Naive B cell (primary cell): ENCODE results near the gene ISLR2. TPM values are rescaled to one million over a fixed set of nuclear protein-coding genes. Genes with fewer than 3 reads are reported as not detected.

Experiments
- ATAC-seq, 2 donors: fragments of 150-1000 bp; cut with Tn5 transposase; 2 replicates each; pipeline ENCODE4 v1.10.0; 2021; ENCODE audit warnings: low read depth in 2 of 2, mild to moderate bottlenecking in 2 of 2, moderate library complexity in 2 of 2
- DNase-seq: peaks from one replicate; pipeline ENCODE4 v3.0.0; 2022
- H3K27ac Mint-ChIP-seq, 6 donors: one replicate each; pipeline ENCODE4 v1.8.0; 2020 to 2022; ENCODE audit warnings: mild to moderate bottlenecking in 6 of 6, mixed read lengths in 6 of 6, moderate library complexity in 5 of 6, inconsistent platforms in 2 of 6
- H3K27me3 Mint-ChIP-seq, 3 donors: one replicate each; pipeline ENCODE4 v1.8.0; 2021 to 2022; ENCODE audit warnings: mixed read lengths in 3 of 3, mild to moderate bottlenecking in 1 of 3
- H3K36me3 Mint-ChIP-seq, 2 donors: one replicate each; pipeline ENCODE4 v1.8.0; 2020 to 2022; ENCODE audit warnings: mixed read lengths in 2 of 2, inconsistent platforms in 1 of 2, mild to moderate bottlenecking in 1 of 2
- H3K4me1 Mint-ChIP-seq, 3 donors: one replicate each; pipeline ENCODE4 v1.8.0; 2020 to 2022; ENCODE audit warnings: mixed read lengths in 3 of 3, inconsistent platforms in 1 of 3, mild to moderate bottlenecking in 1 of 3, moderate library complexity in 1 of 3
- H3K4me3 Mint-ChIP-seq, 8 donors: one replicate each; pipeline ENCODE4 v1.8.0; 2020 to 2022; ENCODE audit warnings: mild to moderate bottlenecking in 8 of 8, mixed read lengths in 8 of 8, moderate library complexity in 8 of 8, inconsistent platforms in 2 of 8
- H3K9me3 Mint-ChIP-seq, 7 donors: one replicate each; pipeline ENCODE4 v1.8.0; 2020 to 2022; ENCODE audit warnings: mixed read lengths in 7 of 7, mild to moderate bottlenecking in 5 of 7, inconsistent platforms in 2 of 7, moderate library complexity in 1 of 7
- polyA plus RNA-seq, 6 donors: library from polyadenylated mRNA; unstranded; fragments of 300-500 nt; fragmentation: Illumina TruSeq; gene quantifications; one replicate each; pipeline ENCODE4 v1.2.3, GENCODE V29; 2021; ENCODE audit warnings: low read depth in 6 of 6

The ISLR2 gene
- polyA plus RNA-seq, 6 donors from 2014 or later, result not detected

GRCh38 chr15:74170071-74170844 lies 39.9 kb downstream of the ISLR2 start:
- no peak overlapping the region for H3K27ac Mint-ChIP-seq
- no peaks in the 10 kb centered on the region for H3K36me3 Mint-ChIP-seq
- ATAC-seq (no peak), DNase-seq (no peak)
- H3K27me3 Mint-ChIP-seq, result peaks cover 5 to 27% (median 24%) of the 10 kb centered on the region in 3 donors
- no peaks in the 10 kb centered on the region for H3K4me1 Mint-ChIP-seq
- H3K9me3 Mint-ChIP-seq, result peaks cover 0 to under 1% (median 0%) of the 10 kb centered on the region in 7 donors
- no peak overlapping the region for H3K4me3 Mint-ChIP-seq

- Mint-ChIP-seq H3K4me3 (no peak overlapping the region), H3K27ac (no peak overlapping the region), H3K27me3 (peaks cover 0 to 27% (median 23%) of the 10 kb centered on the region in 3 donors), H3K36me3 (no peaks in the 10 kb centered on the region), H3K4me1 (no peaks in the 10 kb centered on the region), H3K9me3 (no peaks in the 10 kb centered on the region)
- DNase-seq, result no peak
- ATAC-seq, result no peak
These were observed 40.6 kb downstream of the ISLR2 start for GRCh38 chr15:74170875-74171578.

GRCh38 chr15:74171965-74172541 lies 41.7 kb downstream of the ISLR2 start:
- Mint-ChIP-seq H3K4me1 (no peaks in the 10 kb centered on the region), H3K4me3 (no peak overlapping the region), H3K27me3 (peaks cover 0 to 31% (median 23%) of the 10 kb centered on the region in 3 donors), H3K36me3 (no peaks in the 10 kb centered on the region), H3K9me3 (no peaks in the 10 kb centered on the region), H3K27ac (no peak overlapping the region)
- ATAC-seq (no peak), DNase-seq (no peak)

GRCh38 chr15:74172701-74173379 lies 42.5 kb downstream of the ISLR2 start:
- ATAC-seq (no peak), DNase-seq (no peak)
- no peaks in the 10 kb centered on the region for H3K36me3 Mint-ChIP-seq
- H3K27me3 Mint-ChIP-seq, result peaks cover 0 to 35% (median 21%) of the 10 kb centered on the region in 3 donors
- no peaks in the 10 kb centered on the region for H3K9me3 Mint-ChIP-seq
- no peaks in the 10 kb centered on the region for H3K4me1 Mint-ChIP-seq
- no peak overlapping the region for H3K4me3 Mint-ChIP-seq
- H3K27ac Mint-ChIP-seq, result no peak overlapping the region

- Mint-ChIP-seq H3K4me3 (no peak within 1 kb of the TSS), H3K9me3 (no peaks in the 10 kb centered on the region), H3K27ac (no peak within 1 kb of the TSS), H3K27me3 (peaks cover 3 to 35% (median 19%) of the 10 kb centered on the region in 3 donors), H3K4me1 (no peaks in the 10 kb centered on the region), H3K36me3 (no peaks in the 10 kb centered on the region)
- ATAC-seq (no peak), DNase-seq (no peak)
These were observed 43.2 kb downstream of the ISLR2 start, which contains the start of gene ISLR for GRCh38 chr15:74173380-74174218. Gene ISLR (plus strand): TSS chr15:74173710. CDS start chr15:74174859, 1,149 bp downstream.

GRCh38 chr15:74174219-74174957 lies 44.0 kb downstream of the ISLR2 start:
- no peaks in the 10 kb centered on the region for H3K4me1 Mint-ChIP-seq
- no peak overlapping the region for H3K4me3 Mint-ChIP-seq
- no peaks in the 10 kb centered on the region for H3K9me3 Mint-ChIP-seq
- no peaks in the 10 kb centered on the region for H3K36me3 Mint-ChIP-seq
- no peak overlapping the region for H3K27ac Mint-ChIP-seq
- ATAC-seq (no peak), DNase-seq (no peak)
- H3K27me3 Mint-ChIP-seq, result peaks cover 3 to 35% (median 23%) of the 10 kb centered on the region in 3 donors

GRCh38 chr15:74174958-74175253 lies 44.5 kb downstream of the ISLR2 start:
- Mint-ChIP-seq H3K36me3 (no peaks in the 10 kb centered on the region), H3K27ac (no peak overlapping the region), H3K4me1 (no peaks in the 10 kb centered on the region), H3K27me3 (peaks cover 3 to 33% (median 23%) of the 10 kb centered on the region in 3 donors), H3K9me3 (no peaks in the 10 kb centered on the region), H3K4me3 (no peak overlapping the region)
- no peak for ATAC-seq
- no peak for DNase-seq

- DNase-seq (no peak), ATAC-seq (no peak)
- no peaks in the 10 kb centered on the region for H3K9me3 Mint-ChIP-seq
- H3K36me3 Mint-ChIP-seq, result no peaks in the 10 kb centered on the region
- H3K27ac Mint-ChIP-seq, result no peak overlapping the region
- H3K4me1 Mint-ChIP-seq, result no peaks in the 10 kb centered on the region
- no peak overlapping the region for H3K4me3 Mint-ChIP-seq
- H3K27me3 Mint-ChIP-seq, result peaks cover 3 to 31% (median 23%) of the 10 kb centered on the region in 3 donors
These were observed 45.1 kb downstream of the ISLR2 start for GRCh38 chr15:74175271-74176191.

GRCh38 chr15:74176262-74177214 lies 46.2 kb downstream of the ISLR2 start:
- Mint-ChIP-seq H3K27ac (peak overlapping the region in 2 of 6 donors; percentile 33 to 79), H3K27me3 (peaks cover 3 to 29% (median 28%) of the 10 kb centered on the region in 3 donors), H3K4me3 (peak overlapping the region in 1 of 8 donors; percentile 42), H3K9me3 (no peaks in the 10 kb centered on the region), H3K36me3 (no peaks in the 10 kb centered on the region), H3K4me1 (no peaks in the 10 kb centered on the region)
- no peak for DNase-seq
- ATAC-seq, result no peak

- DNase-seq (no peak), ATAC-seq (no peak)
- Mint-ChIP-seq H3K4me1 (no peaks in the 10 kb centered on the region), H3K36me3 (no peaks in the 10 kb centered on the region), H3K9me3 (no peaks in the 10 kb centered on the region), H3K4me3 (no peak overlapping the region), H3K27me3 (peaks cover 3 to 33% (median 29%) of the 10 kb centered on the region in 3 donors), H3K27ac (peak overlapping the region in 1 of 6 donors; percentile 40)
These were observed 48.1 kb downstream of the ISLR2 start for GRCh38 chr15:74178326-74179100.
